Fibroblast of skin of right quadriceps (primary cell): ENCODE data around the gene SLC25A24.
A peak's percentile ranks its signal among the peaks of the same experiment; 100 is the strongest.

Source experiments
- DNase-seq: peaks from one replicate; pipeline ENCODE4 v3.0.0-alpha.2; 2013

Gene SLC25A24

GRCh38 chr1:108089477-108089876 is 110.7 kb downstream of the SLC25A24 start:
- DNase-seq: peak; percentile 29

GRCh38 chr1:108085628-108086027 is 114.5 kb downstream of the SLC25A24 start:
- no peak for DNase-seq

GRCh38 chr1:108084866-108085477 is 115.2 kb downstream of the SLC25A24 start:
- DNase-seq: no peak
